Measurements from ENCODE around the gene ADGRB3.

DNA sequence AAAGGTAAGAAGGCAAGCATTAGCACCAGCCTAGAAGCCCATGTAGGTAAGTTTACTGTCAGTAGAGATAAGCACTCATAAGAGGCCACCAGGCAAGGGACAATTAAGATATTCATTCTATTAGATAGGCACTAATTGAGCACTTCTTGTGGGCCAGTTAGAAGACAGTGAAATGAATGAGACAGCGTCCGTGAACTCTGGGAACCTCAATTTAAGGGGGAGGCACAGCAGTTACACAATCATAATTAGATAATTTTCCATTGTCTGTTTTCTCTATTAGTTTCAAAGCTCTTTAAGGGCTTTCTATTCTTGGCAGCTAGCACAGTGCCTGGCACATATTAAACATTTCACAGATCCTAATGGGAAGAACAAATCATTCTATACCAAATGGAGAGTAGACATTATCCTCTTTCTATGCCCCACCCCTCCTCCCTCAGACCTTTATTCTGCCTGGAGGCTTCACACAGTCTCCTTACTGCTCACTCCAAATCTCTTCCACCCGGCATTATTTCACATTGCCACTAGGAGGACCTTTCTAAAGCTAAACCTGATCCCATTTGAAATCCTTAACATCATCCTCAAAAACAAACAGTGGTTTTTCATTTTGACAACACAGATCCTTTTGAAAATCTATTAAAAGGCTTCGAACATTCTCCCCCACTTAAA lies 529.6 kb downstream of the ADGRB3 start:
- TF ChIP-seq CTCF (IDR thresholded peaks at IDR 0.05) (no peak), POLR2A (IDR thresholded peaks at IDR 0.05) (no peak)

Measured in lower leg skin (tissue), 3 donors.